Ureter (tissue), 1 donor: Measurements from ENCODE around the gene CWC25. TPM values are rescaled to one million over a fixed set of nuclear protein-coding genes. Genes with fewer than 3 reads are reported as not detected.
"Not testable (repeated sequence)": the region's sequence is repeated elsewhere in the genome, so short reads cannot be mapped to it uniquely, and the experiment has no call there.

Experiments used
- DNase-seq: peaks from one replicate; pipeline ENCODE4 v3.0.0-alpha.2; 2020; ENCODE audit warnings: low spot score
- total RNA-seq: library from RNA; stranded (reverse); gene quantifications from one replicate; pipeline ENCODE4 v1.2.4, GENCODE V29; 2023
- donor health status: DM: yes; HTN: yes; CAD: no.

The CWC25 gene
- 29.0 TPM for total RNA-seq

DNA sequence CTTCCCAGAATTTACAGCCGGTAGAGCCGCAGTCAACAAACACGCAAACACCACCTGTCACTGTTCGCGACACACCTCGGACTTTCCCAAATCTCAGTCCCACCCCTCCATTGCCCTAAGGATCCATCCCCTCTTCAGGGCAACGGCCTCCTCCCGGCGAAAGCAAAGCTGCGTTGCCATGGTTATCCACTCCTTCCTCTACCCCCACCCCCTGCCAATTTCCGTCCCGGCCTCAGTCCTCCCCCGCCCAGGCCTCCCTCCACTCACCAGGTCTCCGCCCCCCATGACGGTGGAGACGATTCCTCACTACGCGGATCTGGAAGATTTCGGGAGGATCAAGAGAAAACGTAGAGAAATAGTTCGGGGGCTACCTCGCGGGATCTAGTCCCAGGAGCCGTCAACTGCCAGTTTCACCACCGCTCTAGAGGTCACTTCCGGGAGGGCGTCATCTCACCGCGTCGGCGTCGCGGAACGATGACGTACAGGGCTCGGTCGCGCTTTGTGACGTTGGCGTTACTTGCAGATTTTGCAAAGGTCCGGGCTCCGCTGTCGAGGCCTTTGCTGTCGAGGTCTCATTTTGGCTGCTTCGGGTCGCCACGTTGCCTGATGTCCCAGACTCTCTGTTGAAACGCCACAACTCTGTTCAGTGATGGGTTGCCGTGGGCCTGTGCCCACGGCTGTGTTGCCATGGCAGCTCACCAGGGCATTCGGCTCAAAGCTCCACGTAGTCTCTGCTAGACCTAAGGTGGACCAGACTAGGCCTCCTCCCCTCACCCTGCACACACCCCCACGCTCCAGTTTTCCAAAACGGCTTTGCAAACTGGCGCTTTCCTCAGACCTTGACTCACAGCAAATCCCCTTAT, at the start of gene CWC25:
Gene CWC25, minus strand, starts transcription at position 423 of the 863 bp plus-strand sequence. Its CDS starts 138 bp downstream, at position 285.
- DNase-seq, result peak; percentile 97

DNA sequence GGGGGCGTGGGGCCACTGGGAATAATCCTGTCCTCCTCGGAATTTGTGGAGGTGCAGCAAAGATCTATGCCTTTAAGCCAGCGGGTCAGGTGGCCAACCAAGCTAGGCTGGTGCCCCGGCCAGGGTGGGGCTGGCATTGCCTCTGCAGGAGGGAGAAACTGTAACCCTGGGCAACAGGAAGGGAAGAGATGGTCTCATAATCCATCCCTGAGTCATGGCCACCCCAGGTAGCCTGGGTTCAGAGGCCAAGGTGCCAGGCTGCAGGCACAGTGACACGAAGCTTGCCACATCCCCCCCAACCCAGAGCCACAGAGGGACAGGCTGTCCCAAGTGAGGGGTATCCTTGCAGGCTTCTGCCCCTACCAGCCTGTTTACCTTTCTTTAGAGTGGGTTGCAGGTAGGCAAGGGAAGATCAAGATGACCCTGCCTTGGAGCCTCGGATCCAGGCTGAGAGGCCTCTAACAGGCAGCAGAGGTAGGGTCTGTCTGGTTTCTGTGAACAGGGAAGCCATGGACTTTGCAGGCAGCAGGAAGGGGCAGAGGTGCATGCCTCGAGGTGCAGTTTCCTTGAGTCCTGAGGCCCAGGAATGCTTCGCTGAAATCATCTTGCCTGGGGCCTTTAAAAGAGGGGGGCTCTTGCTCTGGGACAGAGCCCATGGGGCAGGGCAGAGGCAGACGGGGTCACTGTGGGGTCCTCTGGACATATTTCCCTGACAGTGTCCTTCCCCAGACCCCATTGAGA, 48.7 kb upstream of the CWC25 start:
- no peak for DNase-seq

DNA sequence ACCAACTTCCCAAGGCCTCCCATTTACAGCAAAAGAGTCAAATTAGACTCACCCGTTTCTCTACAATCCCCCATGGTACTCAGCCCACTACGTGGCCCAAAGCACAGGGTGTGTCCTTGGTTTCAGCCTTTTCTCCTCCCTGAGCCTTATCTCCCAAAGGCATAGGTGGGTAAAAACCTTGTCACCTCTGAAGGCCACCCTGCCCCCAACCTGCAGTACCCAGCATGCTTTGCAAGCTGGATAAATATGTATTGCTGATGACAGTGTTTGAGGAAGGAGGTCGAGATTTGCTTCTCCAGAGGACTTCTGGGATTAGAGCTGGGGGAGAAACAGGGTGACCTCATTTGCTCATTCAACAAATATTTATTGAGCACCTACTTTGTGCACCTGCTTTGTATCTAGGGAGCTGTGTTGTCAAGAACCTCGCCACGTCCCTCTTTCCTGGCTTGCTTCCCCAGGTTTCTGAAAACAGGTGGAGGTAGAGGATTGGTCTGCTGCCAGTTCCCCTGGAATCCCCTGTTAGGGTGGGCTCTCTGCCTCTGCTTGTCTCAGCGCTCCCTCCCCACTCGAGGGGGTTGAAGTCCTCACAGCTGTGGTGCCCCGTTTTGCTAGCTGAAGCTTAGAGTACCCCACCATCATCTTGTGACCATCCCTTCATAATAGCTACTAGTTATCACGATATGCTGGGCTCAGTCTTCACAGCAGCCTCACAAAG, 47.7 kb upstream of the CWC25 start:
- no peak for DNase-seq

DNA sequence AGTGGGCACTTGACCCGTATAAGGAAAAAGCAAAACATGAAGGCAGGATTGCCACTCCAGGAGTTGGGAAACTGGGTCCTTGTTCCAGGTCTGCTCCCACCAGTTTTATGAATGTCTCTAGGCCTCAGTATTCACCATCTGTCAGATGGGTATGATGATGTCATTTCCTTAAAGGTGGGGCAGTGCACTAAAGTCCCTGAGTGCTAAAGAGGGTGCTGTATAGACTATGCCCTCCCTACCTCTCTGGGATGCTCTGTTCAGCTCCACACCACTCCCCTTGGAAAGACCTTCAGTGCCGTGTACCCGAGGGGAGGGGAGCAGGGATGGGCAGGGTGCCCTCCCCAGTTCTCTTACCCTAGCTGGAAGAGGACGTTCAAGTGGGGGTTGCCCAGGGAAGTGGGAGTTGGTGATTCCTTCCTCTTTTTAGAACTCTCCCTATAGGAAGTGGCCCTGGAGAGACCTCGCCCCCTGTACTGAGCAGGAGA, 46.9 kb upstream of the CWC25 start:
- DNase-seq, result no peak

- peak; percentile 83 for DNase-seq
Measured at GRCh38 chr17:38871247-38872015, 46.3 kb upstream of the CWC25 start.

GRCh38 chr17:38870259-38871165, 45.4 kb upstream of the CWC25 start:
- peak; percentile 86 for DNase-seq

- peak; percentile 92 for DNase-seq
Measured at GRCh38 chr17:38869526-38870258, 44.6 kb upstream of the CWC25 start, which contains the start of gene LASP1. Gene LASP1, plus strand, starts transcription at chr17:38870058. Its CDS starts 132 bp downstream, at chr17:38870190.

GRCh38 chr17:38868817-38869525, 43.9 kb upstream of the CWC25 start:
- DNase-seq, result peak; percentile 96

GRCh38 chr17:38867968-38868816, 43.1 kb upstream of the CWC25 start:
- no peak for DNase-seq

GRCh38 chr17:38867179-38867967, 42.3 kb upstream of the CWC25 start:
- peak; percentile 75 for DNase-seq

DNA sequence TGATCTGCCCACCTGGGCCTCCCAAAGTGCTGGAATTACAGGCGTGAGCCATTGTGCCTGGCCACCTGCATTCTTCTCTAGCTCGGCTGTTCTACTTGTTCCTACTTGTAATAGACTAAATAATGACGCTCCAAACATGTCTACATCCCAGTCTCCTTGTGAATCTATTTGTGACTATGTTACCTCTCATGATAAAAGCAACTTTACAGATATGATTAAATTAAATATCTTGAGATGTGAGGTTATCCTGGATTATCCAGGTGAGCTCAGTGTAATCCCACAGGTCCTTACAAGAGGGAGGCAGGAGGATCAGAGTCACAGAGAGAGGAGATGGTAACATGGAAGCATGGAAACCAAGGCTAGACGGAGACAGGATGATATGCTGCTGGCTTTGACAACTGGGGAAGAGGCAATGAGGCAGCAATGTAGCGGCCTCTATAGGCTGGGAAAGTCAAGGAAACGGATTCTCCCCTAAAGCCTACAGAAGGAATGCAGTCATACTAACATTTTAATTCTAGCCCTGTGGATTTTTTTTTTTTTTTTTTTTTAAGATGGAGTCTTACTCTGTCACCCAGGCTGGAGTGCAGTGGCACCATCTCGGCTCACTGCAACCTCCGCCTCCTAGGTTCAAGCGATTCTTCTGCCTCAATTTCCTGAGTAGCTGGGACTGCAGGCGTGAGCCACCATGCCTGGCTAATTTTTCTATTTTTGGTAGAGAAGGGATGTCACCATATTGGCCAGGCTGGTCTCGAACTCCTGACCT, 39.7 kb upstream of the CWC25 start:
- DNase-seq, result no peak

GRCh38 chr17:38861399-38861843, 36.3 kb upstream of the CWC25 start:
- DNase-seq, result no peak

DNA sequence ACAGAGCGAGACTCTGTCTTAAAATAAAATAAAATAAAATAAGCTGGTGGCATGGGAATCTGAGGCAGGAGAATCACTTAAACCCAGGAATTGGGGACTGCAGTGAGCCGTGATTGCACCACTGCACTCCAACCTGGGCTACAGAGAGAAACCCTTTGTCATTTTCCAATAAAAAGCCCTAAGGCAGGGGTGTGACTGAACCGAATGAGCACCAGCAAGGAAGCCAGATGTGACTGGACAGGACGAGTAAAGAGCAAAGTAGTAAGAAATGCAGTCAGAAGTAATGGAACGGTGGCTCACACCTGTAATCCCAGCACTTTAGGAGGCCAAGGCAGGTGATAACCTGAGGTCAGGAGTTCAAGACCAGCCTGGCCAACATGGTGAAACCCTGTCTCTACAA, 32.1 kb upstream of the CWC25 start:
- DNase-seq, result no peak

- DNase-seq, result not testable (repeated sequence)
Measured at GRCh38 chr17:38855101-38855714, 30.1 kb upstream of the CWC25 start.
